Stimulated activated CD4-positive, alpha-beta T cell treated with anti-CD3 and anti-CD28 coated beads, Interleukin-2, amount 100 ng/mL, for 48 hours (primary cell): ENCODE measurements around the gene ZDHHC24.
"Not testable (repeated sequence)": the region's sequence is repeated elsewhere in the genome, so short reads cannot be mapped to it uniquely, and the experiment has no call there.

Experiments
- DNase-seq, 2 donors: peaks; one replicate each; pipeline ENCODE4 v3.0.0-alpha.2; 2020

Gene ZDHHC24

GRCh38 chr11:66543263-66544107 is 2.4 kb downstream of the ZDHHC24 start:
- peak; percentile 34 to 35 for DNase-seq

DNA sequence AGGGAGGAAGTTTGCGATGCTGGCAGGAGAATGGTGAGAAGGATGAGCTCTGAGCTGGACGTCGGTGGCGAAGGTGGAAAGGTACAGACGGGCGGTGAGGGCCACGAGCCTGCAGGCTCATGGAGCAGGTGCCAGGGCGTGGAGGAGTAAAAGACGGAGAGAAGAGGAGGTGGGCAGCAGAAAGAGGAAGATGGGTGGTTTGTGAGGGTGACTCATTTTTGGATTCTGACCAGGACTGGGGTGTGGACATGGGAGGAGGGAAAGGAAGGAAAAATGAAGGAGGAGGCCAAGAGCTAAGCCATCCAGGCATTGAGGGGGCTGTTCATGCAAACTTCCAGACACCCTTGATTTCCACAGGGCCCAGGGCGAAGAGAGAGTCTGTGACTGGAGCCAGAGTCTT is 3.5 kb downstream of the ZDHHC24 start:
- no peak for DNase-seq

- no peak for DNase-seq
These were observed 4.0 kb downstream of the ZDHHC24 start for GRCh38 chr11:66541892-66542291.

- DNase-seq, result not testable (repeated sequence)
These were observed 5.2 kb downstream of the ZDHHC24 start for GRCh38 chr11:66540598-66540997.

- no peak for DNase-seq
These were observed 6.0 kb downstream of the ZDHHC24 start for GRCh38 chr11:66539870-66540213.

DNA sequence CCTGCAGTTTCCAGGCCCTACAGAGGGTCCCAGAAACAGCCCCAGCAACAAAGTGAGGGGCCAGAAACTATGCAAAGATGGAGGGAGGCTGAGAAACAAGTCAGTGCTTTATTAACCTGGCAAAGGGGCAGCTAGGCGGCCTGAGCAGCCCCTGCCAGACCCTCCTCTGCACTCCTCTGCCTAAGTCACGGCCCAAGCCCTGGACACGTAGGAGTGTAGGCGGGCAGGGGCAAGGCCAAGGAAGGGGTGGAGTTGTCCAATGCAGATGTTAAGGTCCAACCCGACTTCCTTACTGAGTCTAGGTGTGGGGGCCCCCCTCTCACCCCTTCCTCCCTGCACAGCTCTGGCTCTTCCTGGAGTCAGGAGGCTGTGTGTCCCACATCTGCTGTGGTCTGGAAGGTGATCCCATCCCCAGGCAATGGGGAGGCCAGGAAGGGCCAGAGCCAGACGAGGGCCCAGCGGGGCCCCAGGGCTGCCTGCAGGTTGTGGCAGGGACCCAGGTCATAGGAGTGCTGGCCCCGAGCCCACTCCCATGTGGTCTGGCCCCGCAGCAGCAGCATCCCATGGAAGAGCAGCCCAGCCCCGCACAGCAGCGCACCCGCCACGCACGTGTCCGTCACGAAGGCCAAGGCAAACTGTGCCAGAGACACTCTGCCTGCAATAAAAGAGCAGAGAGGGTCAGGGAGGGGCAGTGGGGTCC is 6.5 kb downstream of the ZDHHC24 start:
- DNase-seq, result no peak

GRCh38 chr11:66532784-66533183 is 13.1 kb downstream of the ZDHHC24 start:
- DNase-seq, result no peak

- DNase-seq, result no peak
These were observed 14.0 kb downstream of the ZDHHC24 start for GRCh38 chr11:66531841-66532240.

GRCh38 chr11:66530927-66531709 is 14.7 kb downstream of the ZDHHC24 start:
- no peak for DNase-seq

DNA sequence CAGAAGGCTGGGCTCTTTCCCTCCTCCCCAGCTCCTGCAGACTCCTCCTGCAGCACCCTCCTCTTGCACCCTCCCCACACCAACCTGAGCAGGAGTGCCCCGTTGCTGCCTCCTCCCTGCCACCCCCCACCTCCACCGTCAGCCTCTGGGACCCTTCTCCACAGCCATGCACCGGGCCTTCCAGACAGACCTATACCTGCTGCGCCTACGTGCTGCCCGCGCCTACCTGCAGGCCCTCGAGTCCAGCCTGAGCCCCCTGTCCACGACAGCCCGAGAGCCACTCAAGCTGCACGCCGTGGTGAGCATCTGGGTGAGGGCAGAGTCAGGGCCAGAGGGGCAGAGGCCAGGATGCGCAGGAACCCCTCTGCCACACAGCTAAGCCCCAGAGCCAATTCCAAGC is 16.2 kb downstream of the ZDHHC24 start:
- no peak for DNase-seq

GRCh38 chr11:66529069-66529468 is 16.8 kb downstream of the ZDHHC24 start:
- no peak for DNase-seq

GRCh38 chr11:66524304-66525040 is 21.4 kb downstream of the ZDHHC24 start:
- no peak for DNase-seq

- no peak for DNase-seq
These were observed 22.2 kb downstream of the ZDHHC24 start for GRCh38 chr11:66523611-66524010.

GRCh38 chr11:66510990-66511339 is 34.9 kb downstream of the ZDHHC24 start:
- no peak for DNase-seq

DNA sequence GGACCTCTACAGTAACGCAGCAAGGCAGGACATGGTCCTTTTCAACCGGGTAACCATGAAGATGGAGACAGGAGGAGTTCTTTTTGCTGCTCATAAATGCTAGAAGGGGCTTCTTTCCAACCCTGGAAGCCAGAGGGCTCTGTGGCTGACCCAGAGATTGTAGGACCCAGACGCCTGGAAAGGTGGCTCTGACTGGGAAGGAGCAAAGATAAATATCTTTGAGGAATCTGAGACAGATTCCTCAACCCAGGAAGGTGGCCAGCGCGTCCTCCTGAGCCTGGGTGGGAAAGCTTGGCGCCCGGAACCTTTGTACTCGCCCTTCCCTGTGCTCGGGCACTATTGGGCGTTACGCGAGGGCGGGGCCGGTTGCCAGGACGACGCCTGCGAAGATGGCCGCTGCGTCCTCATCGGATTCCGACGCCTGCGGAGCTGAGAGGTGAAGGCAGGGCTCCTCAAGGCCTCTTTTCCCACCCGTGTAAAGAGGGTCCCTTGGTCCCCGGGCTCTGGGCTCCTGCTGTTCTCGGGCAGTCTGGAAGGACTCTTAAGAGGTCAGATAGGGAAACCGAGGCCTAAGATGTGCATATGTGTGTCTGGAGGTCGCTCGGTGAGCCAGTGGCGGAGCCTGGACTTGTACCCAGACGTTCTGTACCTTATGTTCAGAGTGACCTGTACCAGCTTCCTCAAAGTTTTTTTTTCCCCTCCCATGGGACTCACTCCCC is 35.4 kb downstream of the ZDHHC24 start, which contains the start of gene BBS1:
Gene BBS1, plus strand, starts transcription at position 365 of the 719 bp plus-strand sequence. Its CDS starts 25 bp downstream, at position 390.
- DNase-seq, result peak; percentile 82

DNA sequence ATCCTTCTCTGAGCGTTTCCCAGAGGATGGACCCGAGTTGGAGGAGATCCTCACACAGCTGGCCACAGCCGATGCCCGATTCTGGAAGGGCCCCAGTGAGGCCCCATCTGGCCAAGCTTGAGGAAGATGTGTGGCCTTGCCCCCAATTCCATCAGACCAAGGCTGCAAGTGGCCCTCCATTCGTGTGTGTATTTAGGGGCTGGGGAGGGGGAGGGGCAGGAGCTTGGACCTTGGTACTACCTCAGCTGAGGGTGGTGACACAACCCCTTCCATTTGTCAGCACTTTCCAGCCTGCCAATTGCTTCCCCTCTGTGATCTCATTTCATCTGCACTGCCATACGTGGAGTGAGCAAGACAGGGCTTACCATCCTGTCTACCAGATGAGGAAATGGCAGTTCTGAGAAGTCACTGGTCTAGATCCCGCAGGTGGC is 36.7 kb downstream of the ZDHHC24 start:
- DNase-seq, result no peak

DNA sequence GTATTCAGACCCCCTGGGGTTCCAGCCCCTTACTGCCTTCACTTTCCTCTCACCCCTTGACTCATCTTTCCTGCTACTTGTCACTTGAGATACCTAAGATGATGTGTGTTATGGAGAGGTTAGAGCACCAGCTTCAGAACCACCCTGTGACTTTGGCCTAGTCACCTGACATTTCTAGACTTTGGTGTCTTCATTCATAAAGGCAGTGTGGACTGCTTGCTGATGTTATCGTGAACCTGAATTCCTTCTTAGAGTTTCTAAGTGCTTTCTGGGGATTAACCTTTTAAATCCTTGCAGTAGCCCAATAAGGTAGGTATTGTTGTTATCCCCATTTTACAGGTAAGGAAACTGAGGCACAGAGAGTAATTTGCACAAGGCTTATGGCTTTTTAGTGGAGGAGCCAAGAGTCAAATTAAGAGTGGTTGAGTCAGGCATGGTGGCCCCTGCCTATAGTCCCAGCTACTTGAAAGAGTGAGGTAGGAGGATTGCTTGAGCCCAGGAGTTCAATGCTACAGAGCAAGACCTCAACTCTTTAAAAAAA is 40.5 kb downstream of the ZDHHC24 start:
- DNase-seq, result no peak

DNA sequence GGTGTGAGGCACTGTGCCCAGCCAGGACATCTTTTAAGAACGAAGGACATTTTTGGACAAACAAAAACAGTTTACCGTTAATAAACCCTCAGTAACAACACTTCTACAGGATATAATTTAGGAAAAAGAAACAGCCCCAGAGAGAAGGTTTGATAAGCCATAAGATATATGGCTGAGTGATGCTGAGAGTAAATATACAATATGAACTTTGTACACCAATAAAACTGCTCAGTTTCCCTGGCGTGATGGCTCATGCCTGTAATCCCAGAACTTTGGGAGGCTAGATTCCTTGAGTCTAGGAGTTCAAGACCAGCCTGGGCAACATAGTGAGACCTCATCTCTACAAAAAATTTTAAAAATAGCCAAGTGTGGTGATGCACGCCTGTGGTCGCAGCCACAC is 47.3 kb downstream of the ZDHHC24 start:
- no peak for DNase-seq

GRCh38 chr11:66497206-66497605 is 48.6 kb downstream of the ZDHHC24 start:
- no peak for DNase-seq

DNA sequence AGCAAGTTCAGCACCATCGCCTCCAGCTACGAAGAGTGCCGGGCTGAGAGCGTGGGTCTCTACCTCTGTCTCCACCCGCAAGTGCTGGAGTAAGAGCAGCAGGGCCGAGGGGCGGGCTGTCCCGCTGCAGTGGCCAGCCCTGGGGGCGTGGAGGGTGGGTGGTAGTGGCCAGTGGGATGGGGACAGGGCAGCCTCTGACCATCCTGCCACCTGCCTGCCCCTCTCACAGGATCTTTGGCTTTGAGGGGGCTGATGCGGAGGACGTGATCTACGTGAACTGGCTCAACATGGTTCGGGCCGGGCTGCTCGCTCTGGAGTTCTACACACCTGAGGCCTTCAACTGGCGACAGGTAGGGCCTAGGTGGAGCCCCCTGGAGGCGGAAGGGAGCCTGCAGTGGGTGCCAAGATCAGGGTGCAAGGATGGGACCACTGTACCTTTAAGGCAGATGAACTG is 50.4 kb downstream of the ZDHHC24 start:
- DNase-seq, result no peak

GRCh38 chr11:66494935-66495334 is 50.9 kb downstream of the ZDHHC24 start:
- no peak for DNase-seq

DNA sequence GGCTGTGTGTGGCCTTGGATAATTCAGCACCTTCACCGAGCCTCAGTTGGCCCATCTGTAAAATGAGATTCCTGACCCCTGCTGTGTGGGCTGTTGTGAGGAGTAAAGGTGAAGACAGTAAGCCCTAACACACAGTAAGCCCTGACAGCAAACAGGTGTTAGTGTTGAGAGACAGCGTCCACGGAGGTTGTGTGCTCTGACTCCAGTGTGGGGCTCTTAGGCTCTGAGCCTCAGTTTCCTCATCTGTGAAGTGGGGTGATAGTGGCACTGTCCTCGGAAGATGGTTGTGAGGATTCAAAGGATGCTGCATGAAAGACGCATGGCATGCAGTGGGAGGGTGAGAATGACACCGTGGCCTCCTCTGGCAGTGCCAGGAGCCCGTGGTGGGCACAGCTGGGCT is 51.4 kb downstream of the ZDHHC24 start:
- DNase-seq, result no peak
